H1 (cell line): ENCODE data around the gene TMEM221. TPM values are rescaled to one million over a fixed set of nuclear protein-coding genes. Genes with fewer than 3 reads are reported as not detected.

Experiments
- CTCF ChIA-PET: fragments of 300-600 bp; sonication (Branson Sonifier 250); formaldehyde crosslinking; loops from one replicate; lab custom pipeline; 2021; ENCODE audit not compliant: partially characterized antibody; lab: Charles Lee
- POLR2A ChIA-PET: fragments of 300-600 bp; sonication (Branson Sonifier 250); formaldehyde crosslinking; loops from one replicate; lab custom pipeline; 2021; ENCODE audit warnings: inconsistent platforms; ENCODE audit not compliant: partially characterized antibody; lab: Charles Lee
- DNase-seq, 2 experiments: peaks; one replicate each; pipeline versions ENCODE4 v3.0.0 to v3.0.0-alpha.2; 2010 to 2022; ENCODE audit warnings: low spot score in 2 of 2, low read depth in 1 of 2, mixed read lengths in 1 of 2
- FAIRE-seq: peaks from 2 replicates; lab custom pipeline; 2011; peaks lifted over from hg19 to GRCh38; lab: Jason Lieb, UNC
- H2AFZ ChIP-seq: 2 replicates; pipeline ENCODE4 v1.8.1; 2012; ENCODE audit warnings: low read length, inconsistent platforms
- H2AK5ac ChIP-seq: 2 replicates; pipeline ENCODE4 v1.6.1; 2013; ENCODE audit warnings: low read depth, low read length
- H2BK120ac ChIP-seq: replicated peaks from 2 replicates; pipeline ENCODE3; 2013; ENCODE audit warnings: low read depth, low read length, inconsistent platforms
- H2BK12ac ChIP-seq: 2 replicates; pipeline ENCODE4 v1.6.1; 2013; ENCODE audit warnings: low read depth, low read length
- H2BK15ac ChIP-seq: 2 replicates; pipeline ENCODE4 v1.6.1; 2013; ENCODE audit warnings: low read length
- H2BK20ac ChIP-seq: 2 replicates; pipeline ENCODE4 v1.6.1; 2013; ENCODE audit warnings: low read length
- H2BK5ac ChIP-seq: 2 replicates; pipeline ENCODE4 v1.6.1; 2013; ENCODE audit warnings: low read depth, low read length
- H3K14ac ChIP-seq: 2 replicates; pipeline ENCODE4 v1.6.1; 2013; ENCODE audit warnings: inconsistent platforms; ENCODE audit not compliant: insufficient read length
- H3K18ac ChIP-seq: 2 replicates; pipeline ENCODE4 v1.6.1; 2013; ENCODE audit warnings: low read length; ENCODE audit errors: extremely low read depth
- H3K23ac ChIP-seq: 2 replicates; pipeline ENCODE4 v1.6.1; 2013; ENCODE audit warnings: inconsistent platforms; ENCODE audit not compliant: insufficient read length
- H3K23me2 ChIP-seq: 2 replicates; pipeline ENCODE4 v1.6.1; 2013; ENCODE audit warnings: low read depth, low read length
- H3K27ac ChIP-seq: 2 replicates; pipeline ENCODE4 v1.6.1; 2011; ENCODE audit warnings: low read depth, low read length, inconsistent platforms
- H3K27me3 ChIP-seq, 4 experiments: replicated peaks in 1 of 4; 1 replicate in 1 of 4; 2 replicates in 3 of 4; pipeline versions ENCODE4 v1.6.1 to v1.8.1; 2011 to 2013; ENCODE audit warnings: low read length in 3 of 4, mild to moderate bottlenecking in 3 of 4, inconsistent platforms in 2 of 4, mixed read lengths in 2 of 4, moderate library complexity in 1 of 4; ENCODE audit not compliant: control insufficient read depth in 3 of 4, insufficient read depth in 3 of 4; ENCODE audit errors: extremely low read depth in 1 of 4
- H3K36me3 ChIP-seq, 4 experiments: 2 replicates each; pipeline versions ENCODE4 v1.6.1 to v1.8.1; 2011 to 2013; ENCODE audit warnings: mild to moderate bottlenecking in 4 of 4, low read length in 3 of 4, moderate library complexity in 2 of 4, control low read depth in 1 of 4, inconsistent platforms in 1 of 4; ENCODE audit not compliant: insufficient read depth in 4 of 4, control insufficient read depth in 2 of 4
- H3K4ac ChIP-seq: replicated peaks from 2 replicates; pipeline ENCODE3; 2013; ENCODE audit warnings: low read length, low read depth, mixed read lengths, inconsistent platforms; ENCODE audit not compliant: insufficient read length
- H3K4me1 ChIP-seq, 4 experiments: replicated peaks in 1 of 4; 1 replicate in 1 of 4; 2 replicates in 3 of 4; pipeline versions ENCODE4 v1.6.1 to v1.8.1; 2011 to 2013; ENCODE audit warnings: low read length in 3 of 4, inconsistent platforms in 2 of 4, mixed read lengths in 1 of 4; ENCODE audit not compliant: insufficient read depth in 4 of 4, control insufficient read depth in 3 of 4
- H3K4me2 ChIP-seq, 2 experiments: 2 replicates each; pipeline versions ENCODE4 v1.6.1 to v1.8.1; 2011 to 2013; ENCODE audit warnings: low read depth in 2 of 2, low read length in 2 of 2, control low read depth in 1 of 2, inconsistent platforms in 1 of 2, mild to moderate bottlenecking in 1 of 2; ENCODE audit not compliant: insufficient read depth in 1 of 2
- H3K4me3 ChIP-seq, 4 experiments: fragments of 200-600, 300-600 bp in 1 of 4; sonication (generic), shearing (Covaris generic), sonication (Bioruptor Twin) in 1 of 4; 2 replicates each; pipeline versions ENCODE4 v1.5.1 to v1.8.1; 2011 to 2016; ENCODE audit warnings: low read length in 4 of 4, low read depth in 3 of 4, control low read depth in 2 of 4, inconsistent platforms in 2 of 4, mild to moderate bottlenecking in 2 of 4, mixed read lengths in 1 of 4, moderate library complexity in 1 of 4; ENCODE audit not compliant: insufficient read depth in 2 of 4; ENCODE audit errors: extremely low read depth in 1 of 4
- H3K56ac ChIP-seq: replicated peaks from 2 replicates; pipeline ENCODE3; 2013; ENCODE audit warnings: low read depth, mild to moderate bottlenecking, mixed read lengths, low read length, inconsistent platforms; ENCODE audit not compliant: insufficient read length
- H3K79me1 ChIP-seq: 2 replicates; pipeline ENCODE4 v1.6.1; 2013; ENCODE audit warnings: low read depth, low read length, control low read depth
- H3K79me2 ChIP-seq, 2 experiments: 2 replicates each; pipeline versions ENCODE4 v1.6.1 to v1.8.1; 2012 to 2013; ENCODE audit warnings: low read length in 2 of 2, mild to moderate bottlenecking in 2 of 2, inconsistent platforms in 1 of 2; ENCODE audit not compliant: insufficient read depth in 2 of 2, control insufficient read depth in 1 of 2
- H3K9ac ChIP-seq, 4 experiments: replicated peaks in 1 of 4; 1 replicate in 1 of 4; 2 replicates in 3 of 4; pipeline versions ENCODE4 v1.6.1 to v1.8.1; 2011 to 2013; ENCODE audit warnings: low read depth in 3 of 4, low read length in 3 of 4, control low read depth in 2 of 4, mild to moderate bottlenecking in 2 of 4, moderate library complexity in 2 of 4, inconsistent platforms in 1 of 4; ENCODE audit errors: extremely low read depth in 1 of 4
- H3K9me3 ChIP-seq, 2 experiments: 2 replicates each; pipeline versions ENCODE4 v1.6.1 to v1.8.1; 2012 to 2013; ENCODE audit warnings: mild to moderate bottlenecking in 2 of 2, moderate library complexity in 2 of 2, control low read depth in 1 of 2, inconsistent platforms in 1 of 2, low read depth in 1 of 2, low read length in 1 of 2, mixed read lengths in 1 of 2; ENCODE audit not compliant: insufficient read depth in 2 of 2
- H4K20me1 ChIP-seq, 2 experiments: replicated peaks in 1 of 2; 2 replicates each; pipeline versions ENCODE3 to v1.8.1; 2011 to 2013; ENCODE audit warnings: inconsistent platforms in 2 of 2, low read length in 2 of 2, mild to moderate bottlenecking in 1 of 2; ENCODE audit not compliant: insufficient read depth in 2 of 2, control insufficient read depth in 1 of 2
- H4K5ac ChIP-seq: 2 replicates; pipeline ENCODE4 v1.6.1; 2013; ENCODE audit warnings: low read length, low read depth, mixed read lengths, inconsistent platforms; ENCODE audit not compliant: insufficient read length
- H4K8ac ChIP-seq: 2 replicates; pipeline ENCODE4 v1.8.0; 2013; ENCODE audit warnings: mild to moderate bottlenecking, moderate library complexity, low read length, inconsistent platforms; ENCODE audit not compliant: insufficient read depth; ENCODE audit errors: extremely low read depth
- H4K91ac ChIP-seq: replicated peaks from 2 replicates; pipeline ENCODE3; 2013; ENCODE audit warnings: low read length, mixed read lengths, inconsistent platforms; ENCODE audit not compliant: insufficient read length
- ASH2L ChIP-seq: fragments of 200-600, 300-600 bp; sonication (generic); IDR thresholded peaks from one replicate; pipeline ENCODE4 v1.7.1; 2017; ENCODE audit warnings: low read length
- CBX5 ChIP-seq: fragments of 300-800, 300-1000 bp; sonication (generic); IDR thresholded peaks from 2 replicates; pipeline ENCODE4 v1.7.1; 2016; ENCODE audit warnings: antibody characterized with exemption, low read length, low read depth
- CREB1 ChIP-seq: IDR thresholded peaks from 2 replicates; pipeline ENCODE4 v1.6.1; 2012; ENCODE audit warnings: inconsistent platforms
- POLR2AphosphoS5 ChIP-seq: IDR thresholded peaks from 2 replicates; pipeline ENCODE4 v1.6.1; 2011; ENCODE audit warnings: low read depth, low read length
- WGBS, 2 experiments: shearing (Covaris generic) in 1 of 2; methylation state at CpG; one replicate each; pipeline versions ENCODE4 v1.1.6 to v1.1.7; 2013 to 2015; ENCODE audit warnings: low lambda C conversion rate in 2 of 2, mixed read lengths in 2 of 2, inconsistent platforms in 1 of 2, low coverage in 1 of 2, missing lambda C conversion rate in 1 of 2; ENCODE audit not compliant: insufficient replicate concordance in 2 of 2, insufficient coverage in 1 of 2, insufficient read length in 1 of 2; ENCODE audit errors: extremely low coverage in 1 of 2, missing lambda C conversion rate in 1 of 2; 5-methylcytosine and 5-hydroxymethylcytosine counted together
- polyA plus RNA-seq, 7 experiments: library from polyadenylated mRNA; depleted of rRNA in 3 of 7; stranded (reverse) in 5 of 7; unstranded in 2 of 7; fragments of >200 nt in 5 of 7; fragments of 200-250 nt in 2 of 7; gene quantifications; 1 replicate in 5 of 7; 2 replicates in 1 of 7; 4 replicates in 1 of 7; pipeline versions ENCODE4 v1.2.1 to v1.2.3, GENCODE V29; 2011 to 2013; ENCODE audit warnings: missing spikeins in 2 of 7, mixed read lengths in 2 of 7
- total RNA-seq: library from RNA; stranded (reverse); fragmentation: NEBNext Ultra II Directional; extraction: Animal tissue kit (Norgen Biotek cat#: 25700); gene quantifications from 2 replicates; pipeline ENCODE4 v1.2.1, GENCODE V29; 2021
- TF ChIP-seq, protein P1 (sequence below), 3 experiments: IDR thresholded peaks; 1 replicate in 2 of 3; 2 replicates in 1 of 3; pipeline versions ENCODE4 v1.5.1 to v1.6.1; 2011; ENCODE audit warnings: low read length in 3 of 3, mild to moderate bottlenecking in 3 of 3, inconsistent platforms in 2 of 3, low read depth in 1 of 3, moderate library complexity in 1 of 3; ENCODE audit not compliant: insufficient read depth in 1 of 3; ENCODE audit errors: control extremely low read depth in 1 of 3
- TF ChIP-seq, protein P2 (sequence below): IDR thresholded peaks from 2 replicates; pipeline ENCODE4 v1.6.1; 2012; ENCODE audit warnings: inconsistent platforms

Gene TMEM221
- total and polyA plus RNA-seq, 2 of the 8 experiments (the other 6 are each of a cell fraction or from before 2014, with no cell fraction given), result 1.4 to 2.0 TPM

DNA sequence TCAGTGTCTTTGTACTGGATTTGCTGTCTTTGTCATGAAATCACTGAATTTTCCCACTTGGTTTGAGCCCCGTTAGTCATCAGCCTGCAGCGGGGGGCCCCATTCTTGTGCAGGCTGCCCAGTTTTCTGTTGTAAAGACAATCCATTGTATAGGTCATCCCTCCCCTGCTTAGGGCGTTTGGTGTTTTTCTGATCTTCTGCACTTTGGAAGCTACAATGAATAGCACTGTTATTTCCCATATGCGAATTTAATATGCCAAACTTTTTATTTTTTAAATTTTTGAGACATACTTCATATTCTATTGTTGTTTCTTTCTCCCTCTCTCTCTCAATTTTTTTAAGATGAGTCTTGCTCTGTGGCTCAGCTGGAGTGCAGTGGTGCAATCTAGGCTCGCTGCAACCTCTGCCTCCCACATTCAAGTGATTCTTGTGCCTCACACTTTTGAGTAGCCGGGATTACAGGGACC, 30.9 kb upstream of the TMEM221 start:
- Histone ChIP-seq H3K27ac (no peak overlapping the region), H3K14ac (no peak overlapping the region), H4K5ac (no peak overlapping the region), H3K9me3 (no peaks in the 10 kb centered on the region), H3K79me2 (no peaks in the 10 kb centered on the region; a peak in 1 of 4 replicates), H3K36me3 (no peaks in the 10 kb centered on the region), H3K23ac (no peak overlapping the region), H2BK120ac (no peak overlapping the region), H4K20me1 (no peaks in the 10 kb centered on the region), H2AFZ (no peak overlapping the region), H2BK15ac (no peak overlapping the region), H4K8ac (no peak overlapping the region), H3K23me2 (no peaks in the 10 kb centered on the region), H2AK5ac (no peak overlapping the region), H3K27me3 (no peaks in the 10 kb centered on the region), H2BK12ac (no peak overlapping the region), H3K9ac (no peak overlapping the region), H3K4me1 (peaks cover 0 to 6% (median 0%) of the 10 kb centered on the region in 4 experiments; a peak in 4 of 7 replicates), H4K91ac (no peak overlapping the region), H3K4me2 (no peak overlapping the region), H2BK5ac (no peak overlapping the region), H2BK20ac (no peak overlapping the region), H3K56ac (no peak overlapping the region), H3K79me1 (no peaks in the 10 kb centered on the region; the same call in 1 of the 2 replicates), H3K4ac (no peak overlapping the region), H3K4me3 (no peak overlapping the region), H3K18ac (no peak overlapping the region)
- TF ChIP-seq, protein P1, sequence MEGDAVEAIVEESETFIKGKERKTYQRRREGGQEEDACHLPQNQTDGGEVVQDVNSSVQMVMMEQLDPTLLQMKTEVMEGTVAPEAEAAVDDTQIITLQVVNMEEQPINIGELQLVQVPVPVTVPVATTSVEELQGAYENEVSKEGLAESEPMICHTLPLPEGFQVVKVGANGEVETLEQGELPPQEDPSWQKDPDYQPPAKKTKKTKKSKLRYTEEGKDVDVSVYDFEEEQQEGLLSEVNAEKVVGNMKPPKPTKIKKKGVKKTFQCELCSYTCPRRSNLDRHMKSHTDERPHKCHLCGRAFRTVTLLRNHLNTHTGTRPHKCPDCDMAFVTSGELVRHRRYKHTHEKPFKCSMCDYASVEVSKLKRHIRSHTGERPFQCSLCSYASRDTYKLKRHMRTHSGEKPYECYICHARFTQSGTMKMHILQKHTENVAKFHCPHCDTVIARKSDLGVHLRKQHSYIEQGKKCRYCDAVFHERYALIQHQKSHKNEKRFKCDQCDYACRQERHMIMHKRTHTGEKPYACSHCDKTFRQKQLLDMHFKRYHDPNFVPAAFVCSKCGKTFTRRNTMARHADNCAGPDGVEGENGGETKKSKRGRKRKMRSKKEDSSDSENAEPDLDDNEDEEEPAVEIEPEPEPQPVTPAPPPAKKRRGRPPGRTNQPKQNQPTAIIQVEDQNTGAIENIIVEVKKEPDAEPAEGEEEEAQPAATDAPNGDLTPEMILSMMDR (IDR thresholded peaks at IDR 0.05; ENCODE audit: control extremely low read depth in 1 of 3, insufficient read depth in 1 of 3, low read depth in 1 of 3, low read length in 3 of 3), result no peak
- no peak for TF ChIP-seq CREB1
- TF ChIP-seq CBX5, result no peak
- TF ChIP-seq, protein P2, sequence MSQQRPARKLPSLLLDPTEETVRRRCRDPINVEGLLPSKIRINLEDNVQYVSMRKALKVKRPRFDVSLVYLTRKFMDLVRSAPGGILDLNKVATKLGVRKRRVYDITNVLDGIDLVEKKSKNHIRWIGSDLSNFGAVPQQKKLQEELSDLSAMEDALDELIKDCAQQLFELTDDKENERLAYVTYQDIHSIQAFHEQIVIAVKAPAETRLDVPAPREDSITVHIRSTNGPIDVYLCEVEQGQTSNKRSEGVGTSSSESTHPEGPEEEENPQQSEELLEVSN, result no peak
- no peak for TF ChIP-seq ASH2L
- no peak for TF ChIP-seq POLR2AphosphoS5
- 55% methylated on average over 6 of the region's 6 CpGs; no CpG with 5 or more reads in 1 of the 2 experiments for WGBS, 2 experiments
- POLR2A ChIA-PET, result interaction anchor here (0.6 to 1.3 kb wide), 3 partner anchors 8 to 20 kb away, joined by 3 read pairs; no protein-coding TSS in a partner anchor
- CTCF ChIA-PET, result interaction anchor here (0.7 to 2.1 kb wide), 3 partner anchors 10 to 17 kb away, joined by 4 to 13 read pairs (median 6); no protein-coding TSS in a partner anchor
- FAIRE-seq, result no peak
- DNase-seq, result no peak
